A549 (cell line): ENCODE data around the gene ROR2.

Experiments used
- CBX8 ChIP-seq: fragments of 200-600 bp; sonication (generic); IDR thresholded peaks from 2 replicates; pipeline ENCODE4 v1.6.1; 2016
- CEBPB ChIP-seq, 2 experiments: fragments of >200 bp in 1 of 2; sonication (Bioruptor Twin) in 1 of 2; formaldehyde crosslinking in 1 of 2; IDR thresholded peaks; 2 replicates each; pipeline ENCODE4 v1.6.1; 2012 to 2016
- JUNB ChIP-seq: fragments of >200 bp; sonication (Bioruptor Twin); formaldehyde crosslinking; IDR thresholded peaks from 2 replicates; pipeline ENCODE4 v1.6.1; 2016
- KDM5A ChIP-seq: fragments of 200-600 bp; sonication (generic); IDR thresholded peaks from 2 replicates; pipeline ENCODE4 v1.6.1; 2016; ENCODE audit warnings: antibody characterized with exemption, mild to moderate bottlenecking
- POLR2A ChIP-seq: IDR thresholded peaks from 2 replicates; pipeline ENCODE4 v1.6.1; 2012; ENCODE audit warnings: mild to moderate bottlenecking, low read length
- RAD21 ChIP-seq, 2 experiments: fragments of >200 bp in 1 of 2; sonication (Bioruptor Twin) in 1 of 2; formaldehyde crosslinking in 1 of 2; IDR thresholded peaks in 1 of 2; conservative IDR thresholded peaks in 1 of 2; 2 replicates in 1 of 2; 3 replicates in 1 of 2; pipeline ENCODE4 v1.6.1; 2012 to 2018; ENCODE audit warnings: inconsistent platforms in 1 of 2

DNA sequence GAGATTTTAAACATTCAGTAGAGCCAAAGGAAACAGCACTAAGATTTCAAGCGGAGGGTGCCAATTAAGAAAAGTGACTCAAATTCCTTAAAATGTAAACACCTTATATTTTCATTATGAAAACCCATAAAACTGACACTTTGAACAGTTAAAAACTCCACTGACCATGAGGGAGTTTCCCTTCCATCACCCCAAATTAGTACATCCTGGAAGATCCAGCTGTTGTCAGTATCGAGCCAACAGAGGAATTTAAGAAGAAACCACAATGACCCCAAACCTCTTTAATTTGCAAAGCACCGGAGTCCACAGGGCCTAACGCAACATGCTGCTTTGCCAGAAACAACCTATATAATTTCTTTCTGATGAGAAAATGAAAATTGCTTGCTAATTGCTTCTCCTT is 41.3 kb downstream of the ROR2 start:
- no peak for TF ChIP-seq KDM5A
- no peak for TF ChIP-seq RAD21 (conservative IDR thresholded peaks at IDR 0.05 in 1 of 2, IDR thresholded peaks at IDR 0.05 in 1 of 2)
- no peak for TF ChIP-seq POLR2A
- TF ChIP-seq CEBPB (IDR thresholded peaks at IDR 0.05): no peak
- TF ChIP-seq CBX8: no peak
- no peak for TF ChIP-seq JUNB
